Measurements from ENCODE around the gene ARSA. TPM values are rescaled to one million over a fixed set of nuclear protein-coding genes. Genes with fewer than 3 reads are reported as not detected.

The ARSA gene
- total and polyA plus RNA-seq, 9 donors = 8.4 to 21.9 (median 14.2) TPM

GRCh38 chr22:50633771-50634170 is 5.8 kb upstream of the ARSA start:
- Histone ChIP-seq H3K4me3 (ENCODE audit: low read length) (no peak overlapping the region), H3K27me3 (ENCODE audit: control insufficient read depth, insufficient read depth, low read length) (no peaks in the 10 kb centered on the region), H3K9me3 (replicated peaks; ENCODE audit: control insufficient read depth, low read depth, low read length) (no peaks in the 10 kb centered on the region), H3K27ac (ENCODE audit: low read length) (no peak overlapping the region), H3K36me3 (ENCODE audit: control insufficient read depth, insufficient read depth, low read length) (no peaks in the 10 kb centered on the region), H3K4me1 (ENCODE audit: control insufficient read depth, insufficient read depth, low read length) (peaks cover 3% of the 10 kb centered on the region)
- WGBS (ENCODE audit: insufficient coverage) = 89% methylated on average over 10 of the region's 11 CpGs
- no peak for DNase-seq

GRCh38 chr22:50633086-50633485 is 5.1 kb upstream of the ARSA start:
- Histone ChIP-seq H3K36me3 (ENCODE audit: control insufficient read depth, insufficient read depth, low read length) (no peaks in the 10 kb centered on the region), H3K4me1 (ENCODE audit: control insufficient read depth, insufficient read depth, low read length) (peaks cover 8% of the 10 kb centered on the region), H3K27ac (ENCODE audit: low read length) (no peak overlapping the region), H3K4me3 (ENCODE audit: low read length) (no peak overlapping the region), H3K9me3 (replicated peaks; ENCODE audit: control insufficient read depth, low read depth, low read length) (no peaks in the 10 kb centered on the region), H3K27me3 (ENCODE audit: control insufficient read depth, insufficient read depth, low read length) (no peaks in the 10 kb centered on the region)
- 40% methylated on average over 1 of the region's 5 CpGs for WGBS (ENCODE audit: insufficient coverage)
- DNase-seq = no peak

GRCh38 chr22:50630376-50630775 is 2.4 kb upstream of the ARSA start:
- Histone ChIP-seq H3K36me3 (ENCODE audit: control insufficient read depth, insufficient read depth, low read length) (no peaks in the 10 kb centered on the region), H3K27me3 (ENCODE audit: control insufficient read depth, insufficient read depth, low read length) (no peaks in the 10 kb centered on the region), H3K9me3 (replicated peaks; ENCODE audit: control insufficient read depth, low read depth, low read length) (no peaks in the 10 kb centered on the region), H3K4me1 (ENCODE audit: control insufficient read depth, insufficient read depth, low read length) (peaks cover 16% of the 10 kb centered on the region), H3K27ac (ENCODE audit: low read length) (no peak overlapping the region), H3K4me3 (ENCODE audit: low read length) (no peak overlapping the region)
- 96% methylated on average over 3 of the region's 5 CpGs for WGBS (ENCODE audit: insufficient coverage)
- no peak for DNase-seq

GRCh38 chr22:50628543-50629134 is 687 bp upstream of the ARSA start:
- H3K4me1 ChIP-seq (ENCODE audit: control insufficient read depth, insufficient read depth, low read length) = peaks cover 16% of the 10 kb centered on the region
- WGBS (ENCODE audit: insufficient coverage) = 32% methylated on average over 10 of the region's 16 CpGs
- no peaks in the 10 kb centered on the region for H3K36me3 ChIP-seq (ENCODE audit: control insufficient read depth, insufficient read depth, low read length)
- DNase-seq = no peak
- H3K9me3 ChIP-seq (replicated peaks; ENCODE audit: control insufficient read depth, low read depth, low read length) = no peaks in the 10 kb centered on the region
- peak overlapping the region; percentile 78 for H3K27ac ChIP-seq (ENCODE audit: low read length)
- peak overlapping the region; percentile 79 for H3K4me3 ChIP-seq (ENCODE audit: low read length)
- H3K27me3 ChIP-seq (ENCODE audit: control insufficient read depth, insufficient read depth, low read length) = no peaks in the 10 kb centered on the region

GRCh38 chr22:50626850-50627641 is 906 bp downstream of the ARSA start:
- DNase-seq = peak; percentile 35
- Histone ChIP-seq H3K27ac (ENCODE audit: low read length) (peak overlapping the region; percentile 76), H3K27me3 (ENCODE audit: control insufficient read depth, insufficient read depth, low read length) (peaks cover 4% of the 10 kb centered on the region), H3K4me3 (ENCODE audit: low read length) (peak overlapping the region; percentile 64), H3K9me3 (replicated peaks; ENCODE audit: control insufficient read depth, low read depth, low read length) (no peaks in the 10 kb centered on the region), H3K4me1 (ENCODE audit: control insufficient read depth, insufficient read depth, low read length) (peaks cover 16% of the 10 kb centered on the region), H3K36me3 (ENCODE audit: control insufficient read depth, insufficient read depth, low read length) (no peaks in the 10 kb centered on the region)
- 75% methylated on average over 30 of the region's 42 CpGs for WGBS (ENCODE audit: insufficient coverage)

- H3K4me1 ChIP-seq (ENCODE audit: control insufficient read depth, insufficient read depth, low read length) = peaks cover 23% of the 10 kb centered on the region
- DNase-seq = no peak
- H3K4me3 ChIP-seq (ENCODE audit: low read length) = no peak overlapping the region
- H3K27me3 ChIP-seq (ENCODE audit: control insufficient read depth, insufficient read depth, low read length) = peaks cover 4% of the 10 kb centered on the region
- no peaks in the 10 kb centered on the region for H3K36me3 ChIP-seq (ENCODE audit: control insufficient read depth, insufficient read depth, low read length)
- no peaks in the 10 kb centered on the region for H3K9me3 ChIP-seq (replicated peaks; ENCODE audit: control insufficient read depth, low read depth, low read length)
- no peak overlapping the region for H3K27ac ChIP-seq (ENCODE audit: low read length)
- 74% methylated on average over 12 of the region's 12 CpGs for WGBS (ENCODE audit: insufficient coverage)
Measured at GRCh38 chr22:50626314-50626849, 1.6 kb downstream of the ARSA start.

- peaks cover 25% of the 10 kb centered on the region for H3K4me1 ChIP-seq (ENCODE audit: control insufficient read depth, insufficient read depth, low read length)
- 81% methylated on average over 27 of the region's 27 CpGs for WGBS (ENCODE audit: insufficient coverage)
- no peak overlapping the region for H3K4me3 ChIP-seq (ENCODE audit: low read length)
- DNase-seq = no peak
- H3K27me3 ChIP-seq (ENCODE audit: control insufficient read depth, insufficient read depth, low read length) = peaks cover 6% of the 10 kb centered on the region
- no peaks in the 10 kb centered on the region for H3K9me3 ChIP-seq (replicated peaks; ENCODE audit: control insufficient read depth, low read depth, low read length)
- H3K27ac ChIP-seq (ENCODE audit: low read length) = no peak overlapping the region
- H3K36me3 ChIP-seq (ENCODE audit: control insufficient read depth, insufficient read depth, low read length) = no peaks in the 10 kb centered on the region
Measured at GRCh38 chr22:50625568-50626313, 2.2 kb downstream of the ARSA start.

GRCh38 chr22:50625131-50625567 is 2.8 kb downstream of the ARSA start:
- Histone ChIP-seq H3K9me3 (replicated peaks; ENCODE audit: control insufficient read depth, low read depth, low read length) (no peaks in the 10 kb centered on the region), H3K27ac (ENCODE audit: low read length) (no peak overlapping the region), H3K36me3 (ENCODE audit: control insufficient read depth, insufficient read depth, low read length) (no peaks in the 10 kb centered on the region), H3K4me1 (ENCODE audit: control insufficient read depth, insufficient read depth, low read length) (peaks cover 28% of the 10 kb centered on the region), H3K4me3 (ENCODE audit: low read length) (no peak overlapping the region), H3K27me3 (ENCODE audit: control insufficient read depth, insufficient read depth, low read length) (peaks cover 9% of the 10 kb centered on the region)
- WGBS (ENCODE audit: insufficient coverage) = 71% methylated on average over 14 of the region's 14 CpGs
- no peak for DNase-seq

- 70% methylated on average over 14 of the region's 16 CpGs for WGBS (ENCODE audit: insufficient coverage)
- Histone ChIP-seq H3K4me1 (ENCODE audit: control insufficient read depth, insufficient read depth, low read length) (peaks cover 28% of the 10 kb centered on the region), H3K9me3 (replicated peaks; ENCODE audit: control insufficient read depth, low read depth, low read length) (no peaks in the 10 kb centered on the region), H3K36me3 (ENCODE audit: control insufficient read depth, insufficient read depth, low read length) (no peaks in the 10 kb centered on the region), H3K4me3 (ENCODE audit: low read length) (no peak overlapping the region), H3K27ac (ENCODE audit: low read length) (no peak overlapping the region), H3K27me3 (ENCODE audit: control insufficient read depth, insufficient read depth, low read length) (peaks cover 13% of the 10 kb centered on the region)
- DNase-seq = no peak
Measured at GRCh38 chr22:50624347-50625130, 3.4 kb downstream of the ARSA start.
